Superior temporal gyrus (tissue), 1 donor: ENCODE measurements around the gene FXYD3.
"Not testable (repeated sequence)": the region's sequence is repeated elsewhere in the genome, so short reads cannot be mapped to it uniquely, and the experiment has no call there.

Experiments used
- DNase-seq: peaks from one replicate; pipeline ENCODE4 v3.0.0-alpha.2; 2016; ENCODE audit errors: extremely low spot score

The FXYD3 gene

GRCh38 chr19:35124098-35125060, 8.8 kb downstream of the FXYD3 start:
- peak; percentile 97 for DNase-seq

- no peak for DNase-seq
These were observed 9.7 kb downstream of the FXYD3 start for GRCh38 chr19:35125270-35125717.

- DNase-seq: no peak
These were observed 10.4 kb downstream of the FXYD3 start for GRCh38 chr19:35125749-35126623.

- DNase-seq: peak; percentile 53
These were observed 11.0 kb downstream of the FXYD3 start for GRCh38 chr19:35126624-35126959.

- DNase-seq: no peak
These were observed 12.2 kb downstream of the FXYD3 start for GRCh38 chr19:35127871-35128270.

- no peak for DNase-seq
These were observed 12.9 kb downstream of the FXYD3 start for GRCh38 chr19:35128398-35129057.

GRCh38 chr19:35129724-35130274, 14.2 kb downstream of the FXYD3 start:
- DNase-seq: not testable (repeated sequence)

- no peak for DNase-seq
These were observed 15.4 kb downstream of the FXYD3 start for GRCh38 chr19:35130761-35131720.

- DNase-seq: no peak
These were observed 16.6 kb downstream of the FXYD3 start for GRCh38 chr19:35132254-35132653.

- no peak for DNase-seq
These were observed 18.2 kb downstream of the FXYD3 start for GRCh38 chr19:35133826-35134225.

GRCh38 chr19:35134601-35135242, 19.1 kb downstream of the FXYD3 start, which contains the start of gene LGI4:
TSS of gene LGI4 (minus strand) at chr19:35135059. CDS start at chr19:35134680, 379 bp downstream.
- DNase-seq: peak; percentile 64

GRCh38 chr19:35135389-35135909, 19.8 kb downstream of the FXYD3 start:
- DNase-seq: peak; percentile 93

- no peak for DNase-seq
These were observed 20.6 kb downstream of the FXYD3 start for GRCh38 chr19:35136231-35136630.

GRCh38 chr19:35136977-35137702, 21.5 kb downstream of the FXYD3 start:
- DNase-seq: no peak

GRCh38 chr19:35138305-35138892, 22.8 kb downstream of the FXYD3 start, which contains the start of gene FXYD1:
TSS of gene FXYD1 (plus strand) at chr19:35138824. CDS start at chr19:35140080, 1,256 bp downstream.
- no peak for DNase-seq

GRCh38 chr19:35140207-35140961, 24.8 kb downstream of the FXYD3 start:
- no peak for DNase-seq
